Hepatocyte (in vitro differentiated cells): Measurements from ENCODE around the gene GPR152.

ENCODE experiments used
- CTCF ChIP-seq: fragments of 200-600 bp; sonication (generic); IDR thresholded peaks from 2 replicates; pipeline ENCODE4 v1.5.1; 2016; ENCODE audit warnings: antibody characterized with exemption, mild to moderate bottlenecking; ENCODE audit not compliant: poor library complexity
- EZH2 ChIP-seq: fragments of 200-600 bp; sonication (generic); IDR thresholded peaks from 2 replicates; pipeline ENCODE4 v1.6.1; 2016; ENCODE audit warnings: antibody characterized with exemption, mild to moderate bottlenecking, borderline replicate concordance

GRCh38 chr11:67470337-67471002, 17.9 kb upstream of the GPR152 start:
- TF ChIP-seq EZH2 (no peak), CTCF (no peak)
